ENCODE measurements around the gene PXT1.
"Not testable (repeated sequence)": the region's sequence is repeated elsewhere in the genome, so short reads cannot be mapped to it uniquely, and the experiment has no call there.

The PXT1 gene

DNA sequence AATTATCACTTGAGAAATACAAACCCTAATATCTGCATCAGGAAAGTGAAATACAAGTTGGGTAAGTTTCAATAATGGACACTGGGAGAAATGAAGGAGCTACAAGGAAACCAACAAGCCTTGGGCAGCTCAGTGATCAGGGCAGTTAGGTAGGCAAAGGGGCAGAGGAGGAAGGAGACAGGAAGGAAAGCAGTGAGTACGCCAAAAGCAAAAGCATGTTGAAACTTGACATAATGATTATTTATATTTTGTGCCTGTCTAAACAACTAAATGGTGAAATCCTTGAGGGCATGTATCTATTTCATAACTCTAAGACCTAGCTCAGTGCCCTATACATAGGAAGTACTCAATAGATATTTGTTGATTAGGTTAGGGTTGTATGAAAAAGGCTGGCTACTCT is 23.3 kb downstream of the PXT1 start:
- TF ChIP-seq, protein P1, sequence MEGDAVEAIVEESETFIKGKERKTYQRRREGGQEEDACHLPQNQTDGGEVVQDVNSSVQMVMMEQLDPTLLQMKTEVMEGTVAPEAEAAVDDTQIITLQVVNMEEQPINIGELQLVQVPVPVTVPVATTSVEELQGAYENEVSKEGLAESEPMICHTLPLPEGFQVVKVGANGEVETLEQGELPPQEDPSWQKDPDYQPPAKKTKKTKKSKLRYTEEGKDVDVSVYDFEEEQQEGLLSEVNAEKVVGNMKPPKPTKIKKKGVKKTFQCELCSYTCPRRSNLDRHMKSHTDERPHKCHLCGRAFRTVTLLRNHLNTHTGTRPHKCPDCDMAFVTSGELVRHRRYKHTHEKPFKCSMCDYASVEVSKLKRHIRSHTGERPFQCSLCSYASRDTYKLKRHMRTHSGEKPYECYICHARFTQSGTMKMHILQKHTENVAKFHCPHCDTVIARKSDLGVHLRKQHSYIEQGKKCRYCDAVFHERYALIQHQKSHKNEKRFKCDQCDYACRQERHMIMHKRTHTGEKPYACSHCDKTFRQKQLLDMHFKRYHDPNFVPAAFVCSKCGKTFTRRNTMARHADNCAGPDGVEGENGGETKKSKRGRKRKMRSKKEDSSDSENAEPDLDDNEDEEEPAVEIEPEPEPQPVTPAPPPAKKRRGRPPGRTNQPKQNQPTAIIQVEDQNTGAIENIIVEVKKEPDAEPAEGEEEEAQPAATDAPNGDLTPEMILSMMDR (IDR thresholded peaks at IDR 0.05; ENCODE audit: insufficient read depth, low read depth, low read length, missing control alignments), result no peak
- DNase-seq (ENCODE audit: low read depth), result no peak
- no peak overlapping the region for H3K4me3 ChIP-seq (ENCODE audit: low read depth, low read length)

DNA sequence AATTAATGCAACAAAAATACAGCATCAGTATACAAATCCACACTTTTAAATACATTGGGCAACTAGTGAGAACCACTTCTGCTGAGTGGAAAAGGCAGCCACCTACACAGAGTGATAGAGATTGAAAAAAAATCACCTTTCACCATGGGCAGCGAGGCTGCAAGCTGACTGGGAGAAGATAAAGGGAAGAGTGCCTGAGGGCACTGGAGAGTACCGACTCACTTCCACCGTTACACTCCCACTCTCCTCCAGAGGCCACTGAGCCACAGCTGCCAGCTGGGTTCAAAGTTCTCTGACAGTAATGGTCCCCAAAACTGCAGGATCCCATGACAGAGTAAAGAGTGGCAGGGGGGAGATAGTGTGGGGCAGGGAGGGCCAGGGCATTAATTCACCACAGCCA is 24.1 kb downstream of the PXT1 start:
- DNase-seq (ENCODE audit: low read depth), result no peak
- TF ChIP-seq, protein P1 (IDR thresholded peaks at IDR 0.05; ENCODE audit: insufficient read depth, low read depth, low read length, missing control alignments), result no peak
- no peak overlapping the region for H3K4me3 ChIP-seq (ENCODE audit: low read depth, low read length)

DNA sequence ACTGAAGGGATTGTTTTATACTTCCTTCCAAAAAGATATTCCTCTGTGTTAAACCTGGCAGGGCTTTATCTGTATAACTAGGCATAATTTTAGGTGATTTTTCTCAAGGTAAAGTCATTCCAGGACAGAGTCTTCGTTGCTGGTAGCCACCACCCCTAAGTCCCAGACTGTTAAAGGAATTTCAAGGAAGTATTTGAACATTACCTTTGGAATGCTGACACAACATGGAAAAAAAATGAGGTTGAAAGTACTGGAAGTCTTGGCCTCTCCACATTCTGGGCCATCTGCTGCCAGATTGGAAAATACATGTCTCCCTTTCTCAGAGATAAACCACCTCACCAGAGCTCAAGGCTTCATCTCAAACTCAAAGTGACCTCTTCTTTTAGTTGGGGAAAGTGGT is 28.2 kb downstream of the PXT1 start:
- TF ChIP-seq, protein P1 (IDR thresholded peaks at IDR 0.05; ENCODE audit: insufficient read depth, low read depth, low read length, missing control alignments), result no peak
- no peak for DNase-seq (ENCODE audit: low read depth)
- no peak overlapping the region for H3K4me3 ChIP-seq (ENCODE audit: low read depth, low read length)

DNA sequence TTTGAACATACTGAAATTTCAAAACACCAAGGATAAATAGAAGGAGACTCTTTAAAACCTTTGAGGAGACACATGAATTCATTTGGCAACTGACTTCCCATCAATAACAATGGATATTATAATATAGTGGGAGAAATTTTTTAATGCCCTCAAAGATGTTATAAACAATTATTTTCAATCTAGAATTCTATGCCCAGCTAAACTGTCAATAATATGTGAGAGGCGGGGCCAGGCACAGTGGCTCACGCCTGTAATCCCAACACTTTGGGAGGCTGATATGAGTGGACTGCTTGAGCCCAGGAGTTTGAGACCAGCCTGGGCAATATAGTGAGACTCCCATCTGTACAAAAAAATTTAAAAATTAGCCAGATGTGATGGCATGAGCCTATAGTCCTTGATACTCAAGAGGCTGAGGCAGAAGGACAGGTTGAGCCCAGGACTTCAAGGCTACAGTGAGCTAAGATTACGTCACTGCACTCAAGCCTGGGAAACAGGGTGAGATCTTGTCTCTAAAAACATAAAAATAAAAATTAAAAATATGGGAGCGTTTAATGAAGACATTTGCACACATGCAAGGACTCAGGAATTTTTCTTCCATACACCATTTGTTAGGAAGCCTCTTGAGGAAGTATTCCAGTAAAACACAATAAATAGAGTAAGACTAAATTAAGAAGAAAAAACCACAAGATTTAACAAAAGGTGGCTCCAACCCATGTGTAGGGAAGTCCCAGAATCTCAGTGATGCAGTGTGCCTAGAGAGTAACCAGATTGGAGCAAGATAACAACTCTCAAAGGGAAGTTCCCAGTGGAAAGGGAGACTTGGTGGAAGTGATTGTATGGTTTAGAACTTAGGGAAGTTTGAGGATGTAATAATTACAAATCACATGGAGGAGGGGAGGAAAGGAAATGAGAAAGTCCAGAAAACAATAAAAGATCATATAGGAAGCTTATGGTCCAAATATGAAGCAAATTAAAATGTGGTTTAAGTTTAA is 28.9 kb downstream of the PXT1 start:
- TF ChIP-seq, protein P1 (IDR thresholded peaks at IDR 0.05; ENCODE audit: insufficient read depth, low read depth, low read length, missing control alignments), result no peak
- DNase-seq (ENCODE audit: low read depth), result no peak
- H3K4me3 ChIP-seq (ENCODE audit: low read depth, low read length), result no peak overlapping the region

DNA sequence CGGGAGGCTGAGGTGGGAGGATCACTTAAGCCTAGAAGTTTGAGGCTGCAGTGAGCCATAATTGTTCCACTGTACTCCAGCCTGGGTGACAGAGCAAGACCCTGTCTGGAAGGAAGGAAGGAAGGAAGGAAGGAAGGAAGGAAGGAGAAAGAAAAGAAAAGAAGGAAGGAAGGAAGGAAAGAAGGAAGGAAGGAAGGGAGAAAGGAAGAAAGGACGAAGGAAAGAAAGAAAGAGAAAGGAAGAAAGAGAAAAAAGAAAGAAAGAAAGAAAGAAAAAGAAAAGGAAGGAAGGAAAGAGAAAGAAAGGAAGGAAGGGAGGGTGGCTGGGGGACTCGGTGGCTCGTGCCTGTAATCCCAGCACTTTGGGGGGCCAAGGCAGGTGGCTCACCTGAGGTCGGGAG is 32.9 kb downstream of the PXT1 start:
- not testable (repeated sequence) for DNase-seq (ENCODE audit: low read depth); H3K4me3 ChIP-seq (ENCODE audit: low read depth, low read length)

DNA sequence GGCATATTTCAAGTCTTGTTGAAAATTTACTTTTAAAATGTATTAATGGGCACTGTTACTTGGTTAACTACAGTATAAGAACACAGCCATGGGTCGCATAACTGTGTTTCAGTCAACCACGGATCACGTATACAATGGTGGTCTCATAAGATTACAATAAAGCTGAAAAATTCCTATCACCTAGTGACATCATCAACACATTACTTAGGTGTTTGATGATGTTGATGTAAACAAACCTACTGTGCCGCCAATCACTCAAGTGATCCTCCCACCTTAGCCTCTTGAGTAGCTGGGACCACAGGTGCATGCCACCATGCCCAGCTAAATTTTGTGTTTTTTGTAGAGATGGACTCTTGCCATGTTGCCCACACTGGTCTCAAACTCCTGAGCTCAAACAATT is 38.5 kb downstream of the PXT1 start:
- TF ChIP-seq, protein P1 (IDR thresholded peaks at IDR 0.05; ENCODE audit: insufficient read depth, low read depth, low read length, missing control alignments), result no peak
- DNase-seq (ENCODE audit: low read depth), result no peak
- H3K4me3 ChIP-seq (ENCODE audit: low read depth, low read length), result no peak overlapping the region

DNA sequence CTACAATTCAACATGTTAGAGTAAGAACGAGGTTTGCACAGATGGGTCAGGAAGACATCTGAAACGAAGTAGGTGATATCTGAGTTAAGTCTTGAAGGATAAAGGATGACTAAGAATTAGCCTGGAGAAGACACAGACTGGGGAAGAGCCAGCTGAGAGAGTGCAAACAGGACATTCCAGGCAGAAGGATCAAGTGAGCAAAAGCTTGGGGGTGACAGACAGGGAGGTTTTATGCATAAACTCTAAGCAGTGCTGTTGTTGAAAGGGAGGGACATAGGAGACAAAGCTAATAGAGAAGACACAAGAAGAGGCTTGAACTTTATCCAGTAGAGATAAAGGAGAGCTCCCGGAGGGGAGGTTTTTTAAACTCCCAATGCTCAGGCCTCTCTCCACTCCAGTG is 40.2 kb downstream of the PXT1 start:
- TF ChIP-seq, protein P1 (IDR thresholded peaks at IDR 0.05; ENCODE audit: insufficient read depth, low read depth, low read length, missing control alignments), result no peak
- H3K4me3 ChIP-seq (ENCODE audit: low read depth, low read length), result no peak overlapping the region
- DNase-seq (ENCODE audit: low read depth), result no peak

Measured in GM12865 (cell line).